NB4 (cell line): ENCODE results near the gene S1PR5.

Experiments
- CTCF ChIP-seq: IDR thresholded peaks from one replicate; pipeline ENCODE4 v1.5.1; 2012; ENCODE audit warnings: low read depth, low read length
- MAX ChIP-seq: IDR thresholded peaks from 2 replicates; pipeline ENCODE4 v1.6.1; 2011; ENCODE audit warnings: low read depth, low read length

- TF ChIP-seq CTCF (no peak), MAX (no peak)
These were observed 49.1 kb upstream of the S1PR5 start for GRCh38 chr19:10566408-10566657.
